OCI-LY3 (cell line): ENCODE measurements around the gene YPEL4.

ENCODE experiments used
- H2AFZ ChIP-seq: fragments of 200-600, 300-600 bp; shearing (Covaris generic); 2 replicates; pipeline ENCODE4 v1.6.0; 2014; ENCODE audit warnings: antibody characterized with exemption, low read depth, low read length
- H3K27ac ChIP-seq: fragments of 200-600, 300-600 bp; sonication (generic); 2 replicates; pipeline ENCODE4 v1.5.1; 2014; ENCODE audit warnings: mild to moderate bottlenecking, low read length, moderate library complexity, mixed read lengths
- H3K27me3 ChIP-seq: fragments of 200-600, 300-600 bp; sonication (generic); 2 replicates; pipeline ENCODE4 v1.6.1; 2014; ENCODE audit warnings: low read depth, low read length, mixed read lengths
- H3K36me3 ChIP-seq: fragments of 200-600, 300-600 bp; sonication (generic); replicated peaks from 2 replicates; pipeline ENCODE3; 2014; ENCODE audit warnings: low read depth, low read length, mixed read lengths
- H3K4me1 ChIP-seq: fragments of 300-600, 200-600 bp; sonication (generic); 2 replicates; pipeline ENCODE4 v1.6.1; 2014; ENCODE audit warnings: low read length, mixed read lengths
- H3K4me2 ChIP-seq: fragments of 200-600, 300-600 bp; sonication (generic); 2 replicates; pipeline ENCODE4 v1.6.1; 2014; ENCODE audit warnings: low read length, mixed read lengths
- H3K4me3 ChIP-seq: fragments of 300-600, 200-600 bp; sonication (generic); 2 replicates; pipeline ENCODE4 v1.5.1; 2014; ENCODE audit warnings: antibody characterized with exemption, mild to moderate bottlenecking, low read length, moderate library complexity
- H3K79me2 ChIP-seq: fragments of 300-600, 200-600 bp; shearing (Covaris generic); 2 replicates; pipeline ENCODE4 v1.6.1; 2014; ENCODE audit warnings: mild to moderate bottlenecking, low read length, mixed read lengths
- H3K9ac ChIP-seq: fragments of 300-600, 200-600 bp; shearing (Covaris generic); 2 replicates; pipeline ENCODE4 v1.6.0; 2014; ENCODE audit warnings: mild to moderate bottlenecking, low read length, moderate library complexity
- H3K9me3 ChIP-seq: fragments of 200-600, 300-600 bp; shearing (Covaris generic); 2 replicates; pipeline ENCODE4 v1.6.1; 2014; ENCODE audit warnings: low read length, mixed read lengths; ENCODE audit not compliant: insufficient read depth
- H4K20me1 ChIP-seq: fragments of 200-600, 300-600 bp; sonication (generic); 2 replicates; pipeline ENCODE4 v1.6.1; 2016; ENCODE audit warnings: low read length, mixed read lengths; ENCODE audit not compliant: insufficient read depth
- EZH2phosphoT487 ChIP-seq: fragments of 200-600 bp; shearing (Covaris generic); IDR thresholded peaks from 2 replicates; pipeline ENCODE4 v1.6.1; 2018; ENCODE audit warnings: antibody characterized with exemption, mixed run types, low read depth
- TF ChIP-seq, protein P1 (sequence below): fragments of 200-600, 300-600 bp; sonication (generic); IDR thresholded peaks from 2 replicates; pipeline ENCODE4 v1.5.1; 2014; ENCODE audit warnings: antibody characterized with exemption, low read length, low read depth

Gene YPEL4

DNA sequence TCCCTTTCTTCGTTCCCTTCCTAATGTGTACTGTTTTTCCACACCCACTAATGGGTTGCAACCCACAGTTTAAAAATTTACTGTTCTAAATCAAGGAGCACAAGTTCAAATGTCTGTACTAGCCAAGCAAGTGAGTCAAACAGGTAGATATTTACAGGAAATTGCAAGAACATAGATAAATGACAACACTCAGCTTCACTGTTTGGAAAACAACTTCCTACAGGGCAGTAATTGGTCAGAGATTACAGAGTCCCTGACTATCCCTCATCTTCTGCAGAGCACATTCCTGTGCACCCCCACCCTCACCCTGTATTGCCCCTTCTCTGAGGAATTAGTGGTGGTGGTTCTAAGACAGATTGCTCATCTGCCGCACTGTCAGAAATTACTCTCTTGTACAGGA lies 50.3 kb downstream of the YPEL4 start:
- H3K4me1 ChIP-seq: no peaks in the 10 kb centered on the region
- H2AFZ ChIP-seq: no peak overlapping the region
- H3K27ac ChIP-seq: no peak overlapping the region
- no peaks in the 10 kb centered on the region for H4K20me1 ChIP-seq
- H3K4me2 ChIP-seq: no peak overlapping the region
- no peaks in the 10 kb centered on the region for H3K79me2 ChIP-seq
- H3K9me3 ChIP-seq: no peaks in the 10 kb centered on the region
- TF ChIP-seq EZH2phosphoT487: no peak
- TF ChIP-seq, protein P1, sequence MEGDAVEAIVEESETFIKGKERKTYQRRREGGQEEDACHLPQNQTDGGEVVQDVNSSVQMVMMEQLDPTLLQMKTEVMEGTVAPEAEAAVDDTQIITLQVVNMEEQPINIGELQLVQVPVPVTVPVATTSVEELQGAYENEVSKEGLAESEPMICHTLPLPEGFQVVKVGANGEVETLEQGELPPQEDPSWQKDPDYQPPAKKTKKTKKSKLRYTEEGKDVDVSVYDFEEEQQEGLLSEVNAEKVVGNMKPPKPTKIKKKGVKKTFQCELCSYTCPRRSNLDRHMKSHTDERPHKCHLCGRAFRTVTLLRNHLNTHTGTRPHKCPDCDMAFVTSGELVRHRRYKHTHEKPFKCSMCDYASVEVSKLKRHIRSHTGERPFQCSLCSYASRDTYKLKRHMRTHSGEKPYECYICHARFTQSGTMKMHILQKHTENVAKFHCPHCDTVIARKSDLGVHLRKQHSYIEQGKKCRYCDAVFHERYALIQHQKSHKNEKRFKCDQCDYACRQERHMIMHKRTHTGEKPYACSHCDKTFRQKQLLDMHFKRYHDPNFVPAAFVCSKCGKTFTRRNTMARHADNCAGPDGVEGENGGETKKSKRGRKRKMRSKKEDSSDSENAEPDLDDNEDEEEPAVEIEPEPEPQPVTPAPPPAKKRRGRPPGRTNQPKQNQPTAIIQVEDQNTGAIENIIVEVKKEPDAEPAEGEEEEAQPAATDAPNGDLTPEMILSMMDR: no peak
- no peak overlapping the region for H3K4me3 ChIP-seq
- H3K27me3 ChIP-seq: peaks cover 14% of the 10 kb centered on the region
- H3K36me3 ChIP-seq: no peaks in the 10 kb centered on the region
- H3K9ac ChIP-seq: no peak overlapping the region

DNA sequence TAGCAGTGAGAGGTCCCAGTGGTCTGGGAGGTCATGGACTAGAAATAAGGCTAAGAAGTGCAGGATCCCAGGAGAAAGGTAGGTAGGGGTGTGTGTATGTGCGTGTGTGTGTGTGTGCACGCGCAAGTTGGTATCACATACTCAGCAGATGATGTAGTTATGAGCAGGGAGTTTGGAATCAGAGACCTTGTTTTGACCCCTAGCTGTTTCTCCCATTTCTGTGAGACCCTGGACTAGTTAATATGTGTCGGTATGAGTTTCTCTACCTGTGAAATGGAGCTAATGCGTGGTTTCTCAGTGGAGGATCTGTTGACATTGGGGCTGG lies 50.9 kb downstream of the YPEL4 start:
- TF ChIP-seq, protein P1: no peak
- no peak overlapping the region for H3K27ac ChIP-seq
- H3K27me3 ChIP-seq: peaks cover 18% of the 10 kb centered on the region
- no peaks in the 10 kb centered on the region for H3K9me3 ChIP-seq
- H3K36me3 ChIP-seq: no peaks in the 10 kb centered on the region
- H3K4me3 ChIP-seq: no peak overlapping the region
- no peaks in the 10 kb centered on the region for H4K20me1 ChIP-seq
- no peaks in the 10 kb centered on the region for H3K4me1 ChIP-seq
- H3K4me2 ChIP-seq: no peak overlapping the region
- no peak overlapping the region for H3K9ac ChIP-seq
- no peak overlapping the region for H2AFZ ChIP-seq
- H3K79me2 ChIP-seq: no peaks in the 10 kb centered on the region

- H3K4me1 ChIP-seq: no peaks in the 10 kb centered on the region
- H3K27ac ChIP-seq: no peak overlapping the region
- H3K79me2 ChIP-seq: no peaks in the 10 kb centered on the region
- no peak overlapping the region for H2AFZ ChIP-seq
- no peak overlapping the region for H3K4me3 ChIP-seq
- H3K27me3 ChIP-seq: peaks cover 18% of the 10 kb centered on the region
- no peak overlapping the region for H3K9ac ChIP-seq
- H3K4me2 ChIP-seq: no peak overlapping the region
- no peaks in the 10 kb centered on the region for H3K9me3 ChIP-seq
- no peaks in the 10 kb centered on the region for H3K36me3 ChIP-seq
- TF ChIP-seq, protein P1: no peak
- no peak for TF ChIP-seq EZH2phosphoT487
- no peaks in the 10 kb centered on the region for H4K20me1 ChIP-seq
Measured at GRCh38 chr11:57597916-57598830, 51.5 kb downstream of the YPEL4 start.

DNA sequence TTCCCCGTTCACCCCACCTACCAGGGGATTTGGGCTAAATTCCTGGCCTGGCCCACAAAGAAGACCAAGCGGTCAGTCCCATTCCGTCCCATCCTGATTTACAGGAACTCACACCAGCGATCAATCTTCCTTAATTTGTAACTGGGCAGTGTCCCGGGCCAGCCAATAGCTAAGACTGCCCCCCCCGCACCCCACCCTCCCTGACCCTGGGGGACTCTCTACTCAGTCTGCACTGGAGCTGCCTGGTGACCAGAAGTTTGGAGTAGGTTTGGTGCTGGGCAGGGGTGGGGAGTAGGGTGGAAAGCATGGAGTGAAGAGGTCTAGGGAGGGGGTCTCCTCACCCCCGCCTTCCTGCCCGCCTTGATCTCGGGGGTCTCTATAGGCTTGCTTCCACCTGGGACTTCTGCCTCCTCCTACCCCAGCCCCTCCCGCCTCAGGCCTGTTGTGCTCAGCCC lies 52.2 kb downstream of the YPEL4 start, which contains the start of gene SERPING1:
SERPING1 (plus strand) TSS at position 225 of the 455 bp plus-strand sequence. CDS start 586 bp downstream, outside the sequence.
- no peaks in the 10 kb centered on the region for H3K4me1 ChIP-seq
- no peaks in the 10 kb centered on the region for H3K9me3 ChIP-seq
- H3K27ac ChIP-seq: no peak within 1 kb of the TSS
- H3K79me2 ChIP-seq: no peaks in the 10 kb centered on the region
- H3K27me3 ChIP-seq: peaks cover 23% of the 10 kb centered on the region
- H3K36me3 ChIP-seq: no peaks in the 10 kb centered on the region
- no peak within 1 kb of the TSS for H3K4me3 ChIP-seq
- no peaks in the 10 kb centered on the region for H4K20me1 ChIP-seq
- TF ChIP-seq, protein P1: no peak
- TF ChIP-seq EZH2phosphoT487: no peak
- H2AFZ ChIP-seq: no peak within 1 kb of the TSS
- no peak within 1 kb of the TSS for H3K9ac ChIP-seq
- H3K4me2 ChIP-seq: no peak within 1 kb of the TSS
